ENCODE measurements around the gene SNX25. TPM values are rescaled to one million over a fixed set of nuclear protein-coding genes. Genes with fewer than 3 reads are reported as not detected.

SNX25 gene
- total RNA-seq (77.6 and 83.8 TPM in 2 replicates), polyA plus RNA-seq (12.0 and 24.2 TPM in 2 replicates), polyA minus RNA-seq (23.0 and 47.2 TPM in 2 replicates)
- total RNA-seq (2013) = 64.3 TPM

DNA sequence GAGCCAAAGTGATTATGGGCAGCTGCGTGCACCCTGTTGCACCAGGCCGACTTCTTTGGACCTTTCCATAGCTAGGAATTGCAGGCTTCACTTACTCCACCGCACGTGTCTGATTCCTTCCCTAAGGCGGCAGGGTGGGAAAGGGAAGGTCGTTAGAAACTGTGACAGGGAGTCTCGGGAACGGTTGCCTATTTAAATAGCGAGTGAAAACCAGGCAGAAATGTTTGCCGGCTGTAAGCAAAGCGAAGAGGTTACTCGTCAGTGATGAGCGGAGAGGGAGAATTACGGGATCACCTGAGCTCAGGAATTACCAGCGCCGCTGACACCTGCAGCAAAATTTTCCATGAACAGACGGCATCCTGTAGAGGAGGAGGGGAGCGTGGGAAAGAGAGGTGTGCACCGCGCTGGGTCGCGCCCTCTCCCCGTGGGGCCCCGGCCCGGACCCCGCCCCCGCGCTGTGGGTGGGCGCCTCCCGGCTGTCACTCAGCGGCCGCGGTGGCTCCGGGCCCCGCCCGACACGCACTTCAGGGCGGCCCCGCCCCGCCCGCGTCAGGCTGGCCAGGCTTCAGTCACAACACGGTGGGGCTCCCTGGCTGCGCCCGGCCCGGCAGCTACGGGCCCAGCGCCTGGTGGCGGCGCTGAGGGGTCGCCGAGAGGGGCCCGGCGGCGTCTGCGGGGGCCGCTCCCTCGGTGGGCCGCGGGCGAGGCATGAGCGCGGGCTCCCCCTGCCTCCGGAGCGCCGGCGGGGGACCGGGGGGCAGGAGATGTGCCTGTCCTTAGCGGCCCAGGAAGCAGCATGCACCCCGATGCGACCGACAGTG is at the start of gene SNX25:
Gene SNX25, plus strand, starts transcription at position 568 of the 821 bp plus-strand sequence. Its CDS starts 229 bp downstream, at position 797.
- ChIA-PET POLR2A (interaction anchor here (1.3 to 1.4 kb wide), 2 partner anchors 67 to 217 kb away, joined by 3 to 4 read pairs; partner anchors contain the start of genes SLC25A4 and UFSP2), CTCF (interaction anchor here (0.6 to 1.3 kb wide), 5 partner anchors 17 to 288 kb away, joined by 3 read pairs; partner anchors contain the start of gene UFSP2)
- Histone ChIP-seq H2AFZ (ENCODE audit: insufficient read depth, low read depth, low read length, poor library complexity, severe bottlenecking) (peak within 1 kb of the TSS; percentile 68), H4K20me1 (ENCODE audit: control insufficient read depth, insufficient read depth, low read length, poor library complexity, severe bottlenecking) (peaks cover 4% of the 10 kb centered on the region), H3K4me3 (ENCODE audit: control extremely low read depth in 1 of 5, extremely low read depth in 1 of 5, insufficient read depth in 1 of 5, low read depth in 2 of 5, low read length in 4 of 5) (peak within 1 kb of the TSS; percentile 70 to 87 (median 74)), H3K79me2 (ENCODE audit: control insufficient read depth, insufficient read depth, low read length) (peaks cover 91% of the 10 kb centered on the region), H3K9me3 (ENCODE audit: control extremely low read depth in 1 of 3, control insufficient read depth in 2 of 3, insufficient read depth in 1 of 3, low read length in 2 of 3) (no peaks in the 10 kb centered on the region), H3K9ac (ENCODE audit: low read length) (peak within 1 kb of the TSS; percentile 84), H3K4me2 (replicated peaks; ENCODE audit: low read depth, low read length, poor library complexity, severe bottlenecking) (peak within 1 kb of the TSS; percentile 82), H3K27me3 (replicated peaks in 1 of 4; ENCODE audit: control extremely low read depth in 1 of 4, control insufficient read depth in 3 of 4, insufficient read depth in 4 of 4, low read length in 3 of 4) (no peaks in the 10 kb centered on the region), H3K36me3 (replicated peaks in 1 of 2; ENCODE audit: control extremely low read depth in 1 of 2, control insufficient read depth in 1 of 2, extremely low read depth in 1 of 2, insufficient read depth in 2 of 2, low read length in 1 of 2) (no peaks in the 10 kb centered on the region), H3K27ac (ENCODE audit: low read length in 2 of 2) (peak within 1 kb of the TSS; percentile 62 to 73), H3K4me1 (ENCODE audit: control insufficient read depth in 2 of 2, insufficient read depth in 2 of 2, low read length in 2 of 2) (peaks cover 56 to 66% of the 10 kb centered on the region in 2 donors)
- TF ChIP-seq, protein P1, sequence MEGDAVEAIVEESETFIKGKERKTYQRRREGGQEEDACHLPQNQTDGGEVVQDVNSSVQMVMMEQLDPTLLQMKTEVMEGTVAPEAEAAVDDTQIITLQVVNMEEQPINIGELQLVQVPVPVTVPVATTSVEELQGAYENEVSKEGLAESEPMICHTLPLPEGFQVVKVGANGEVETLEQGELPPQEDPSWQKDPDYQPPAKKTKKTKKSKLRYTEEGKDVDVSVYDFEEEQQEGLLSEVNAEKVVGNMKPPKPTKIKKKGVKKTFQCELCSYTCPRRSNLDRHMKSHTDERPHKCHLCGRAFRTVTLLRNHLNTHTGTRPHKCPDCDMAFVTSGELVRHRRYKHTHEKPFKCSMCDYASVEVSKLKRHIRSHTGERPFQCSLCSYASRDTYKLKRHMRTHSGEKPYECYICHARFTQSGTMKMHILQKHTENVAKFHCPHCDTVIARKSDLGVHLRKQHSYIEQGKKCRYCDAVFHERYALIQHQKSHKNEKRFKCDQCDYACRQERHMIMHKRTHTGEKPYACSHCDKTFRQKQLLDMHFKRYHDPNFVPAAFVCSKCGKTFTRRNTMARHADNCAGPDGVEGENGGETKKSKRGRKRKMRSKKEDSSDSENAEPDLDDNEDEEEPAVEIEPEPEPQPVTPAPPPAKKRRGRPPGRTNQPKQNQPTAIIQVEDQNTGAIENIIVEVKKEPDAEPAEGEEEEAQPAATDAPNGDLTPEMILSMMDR (IDR thresholded peaks at IDR 0.05) = no peak
- TF ChIP-seq EZH2 (IDR thresholded peaks at IDR 0.05; ENCODE audit: borderline replicate concordance, insufficient read depth, low read depth, low read length, poor library complexity, severe bottlenecking) = no peak
- no peaks in the 10 kb centered on the region for H3K9me3 Mint-ChIP-seq (ENCODE audit: insufficient read depth)
- intact Hi-C loops (cut with micrococcal nuclease) = loop anchor here (1.0 to 2.0 kb wide), 3 partner anchors 66 to 187 kb away; partner anchors contain the start of genes ANKRD37 and SLC25A4
- H3K27ac Mint-ChIP-seq = peak within 1 kb of the TSS; percentile 97
- peak; percentile 91 for DNase-seq
- peak; percentile 83 for ATAC-seq (ENCODE audit: low read depth)
- H3K4me3 Mint-ChIP-seq = peak within 1 kb of the TSS; percentile 99
- no peaks in the 10 kb centered on the region for H3K27me3 Mint-ChIP-seq
- WGBS (ENCODE audit: insufficient coverage) = under 1% methylated on average over 71 of the region's 72 CpGs
- peaks cover 65% of the 10 kb centered on the region for H3K4me1 Mint-ChIP-seq

All from B cell (primary cell).